Chondrocyte (in vitro differentiated cells): ENCODE measurements around the gene EPDR1. TPM values are rescaled to one million over a fixed set of nuclear protein-coding genes. Genes with fewer than 3 reads are reported as not detected.

ENCODE experiments used
- DNase-seq: peaks from one replicate; pipeline ENCODE4 v3.0.0; 2021; ENCODE audit warnings: mixed read lengths, low spot score
- H3K27ac Mint-ChIP-seq: one replicate; pipeline ENCODE4 v1.8.0; 2021; ENCODE audit warnings: mild to moderate bottlenecking, moderate library complexity, mixed read lengths; ENCODE audit not compliant: unreplicated experiment
- H3K27me3 Mint-ChIP-seq: 2 replicates; pipeline ENCODE4 v1.8.0; 2021; ENCODE audit warnings: low read depth, mixed read lengths
- H3K36me3 Mint-ChIP-seq: 2 replicates; pipeline ENCODE4 v1.8.0; 2021; ENCODE audit warnings: low read depth, mixed read lengths
- H3K4me1 Mint-ChIP-seq: 2 replicates; pipeline ENCODE4 v1.8.0; 2021; ENCODE audit warnings: low read depth, mild to moderate bottlenecking, mixed read lengths
- H3K4me3 Mint-ChIP-seq: one replicate; pipeline ENCODE4 v1.8.0; 2021; ENCODE audit warnings: mild to moderate bottlenecking, moderate library complexity, mixed read lengths; ENCODE audit not compliant: unreplicated experiment
- H3K9me3 Mint-ChIP-seq: 2 replicates; pipeline ENCODE4 v1.8.0; 2021; ENCODE audit warnings: low read depth, mixed read lengths
- CTCF ChIP-seq: fragments of 200-600 bp; sonication (generic); IDR thresholded peaks from 2 replicates; pipeline ENCODE4 v1.5.0; 2021; ENCODE audit warnings: antibody characterized with exemption, mild to moderate bottlenecking, moderate library complexity
- total RNA-seq: library from RNA; stranded (reverse); gene quantifications from 3 replicates; pipeline ENCODE4 v1.2.1, GENCODE V29; 2021

EPDR1 gene
- total RNA-seq, 1 donor from 2014 or later: 28.9 TPM

DNA sequence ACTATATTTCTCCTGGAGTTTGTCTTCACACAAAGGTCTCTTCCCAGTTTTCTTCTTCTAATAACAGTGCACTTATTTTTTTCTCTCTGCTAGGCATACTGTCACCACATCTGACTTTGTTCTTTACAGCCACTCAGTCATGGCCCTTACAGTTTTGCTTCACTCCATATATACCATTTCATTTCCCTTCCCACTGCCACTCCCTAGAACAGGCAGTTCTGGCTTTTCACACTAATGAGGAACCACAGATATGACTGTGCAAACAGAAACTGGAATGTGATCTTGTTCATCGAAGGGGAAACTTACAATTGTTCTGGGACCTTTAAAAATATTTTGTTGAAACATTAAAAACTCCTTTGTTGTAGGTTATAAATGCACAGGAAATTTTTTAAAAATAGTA lies 67.3 kb downstream of the EPDR1 start:
- Mint-ChIP-seq H3K9me3 (no peaks in the 10 kb centered on the region), H3K36me3 (no peaks in the 10 kb centered on the region), H3K27ac (peak overlapping the region; percentile 53)

DNA sequence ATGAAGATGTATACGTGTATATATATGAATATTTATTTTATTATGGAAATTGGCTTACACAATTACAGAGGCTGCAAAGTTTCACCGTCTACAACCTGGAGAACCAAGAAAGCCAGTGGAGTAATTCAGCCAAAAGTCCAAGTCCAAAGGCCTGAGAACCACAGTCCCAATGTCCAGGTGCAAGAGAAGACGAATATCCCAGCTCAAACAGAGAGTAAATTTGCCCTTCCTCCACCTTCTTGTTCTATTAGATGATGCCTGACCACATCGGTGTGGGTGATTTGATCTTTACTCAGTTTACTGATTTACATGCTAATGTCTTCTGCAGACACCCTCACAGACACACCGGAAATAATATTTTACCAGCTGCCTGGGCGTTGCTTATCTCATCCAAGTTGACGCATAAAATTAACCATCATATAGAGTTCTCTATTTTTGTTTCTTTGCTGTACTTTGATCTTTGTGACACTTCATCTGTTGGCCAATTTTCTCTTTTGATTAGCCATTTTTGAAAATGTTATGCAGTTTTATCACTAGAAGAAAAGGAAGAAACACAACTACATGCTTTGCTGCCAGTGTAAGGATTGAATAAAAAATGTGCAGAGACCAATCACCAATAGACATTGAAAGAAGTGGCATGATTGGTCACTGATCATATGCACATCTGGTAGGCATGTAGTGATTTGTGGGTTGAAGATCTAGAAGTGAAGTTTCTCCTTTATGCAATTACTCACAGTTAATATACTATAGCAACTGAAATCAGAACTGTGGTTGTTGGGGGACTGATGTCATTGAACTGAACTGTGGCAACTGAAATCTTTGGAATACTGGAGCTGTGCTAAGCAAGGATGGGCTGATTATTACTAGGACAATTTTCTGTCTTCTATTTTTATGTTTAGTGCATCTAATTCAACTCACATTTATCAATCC lies 68.5 kb downstream of the EPDR1 start:
- Mint-ChIP-seq H3K36me3 (no peaks in the 10 kb centered on the region), H3K9me3 (peaks cover 3% of the 10 kb centered on the region), H3K4me3 (no peak overlapping the region), H3K27ac (no peak overlapping the region), H3K27me3 (peaks cover 4% of the 10 kb centered on the region), H3K4me1 (peaks cover 15% of the 10 kb centered on the region)
- TF ChIP-seq CTCF: no peak
- DNase-seq: no peak

More for the DNA sequence above, 67.3 kb downstream of the EPDR1 start:
- no peak overlapping the region for H3K4me3 Mint-ChIP-seq
- peaks cover 4% of the 10 kb centered on the region for H3K27me3 Mint-ChIP-seq
- peaks cover 15% of the 10 kb centered on the region for H3K4me1 Mint-ChIP-seq
- TF ChIP-seq CTCF: no peak
- DNase-seq: no peak

- H3K27me3 Mint-ChIP-seq: no peaks in the 10 kb centered on the region
- no peak overlapping the region for H3K27ac Mint-ChIP-seq
- H3K4me3 Mint-ChIP-seq: no peak overlapping the region
- H3K4me1 Mint-ChIP-seq: peaks cover 15% of the 10 kb centered on the region
- H3K9me3 Mint-ChIP-seq: peaks cover 5% of the 10 kb centered on the region
- DNase-seq: no peak
- no peak for TF ChIP-seq CTCF
- no peaks in the 10 kb centered on the region for H3K36me3 Mint-ChIP-seq
Measured at GRCh38 chr7:37990337-37990736, 69.9 kb downstream of the EPDR1 start.

DNA sequence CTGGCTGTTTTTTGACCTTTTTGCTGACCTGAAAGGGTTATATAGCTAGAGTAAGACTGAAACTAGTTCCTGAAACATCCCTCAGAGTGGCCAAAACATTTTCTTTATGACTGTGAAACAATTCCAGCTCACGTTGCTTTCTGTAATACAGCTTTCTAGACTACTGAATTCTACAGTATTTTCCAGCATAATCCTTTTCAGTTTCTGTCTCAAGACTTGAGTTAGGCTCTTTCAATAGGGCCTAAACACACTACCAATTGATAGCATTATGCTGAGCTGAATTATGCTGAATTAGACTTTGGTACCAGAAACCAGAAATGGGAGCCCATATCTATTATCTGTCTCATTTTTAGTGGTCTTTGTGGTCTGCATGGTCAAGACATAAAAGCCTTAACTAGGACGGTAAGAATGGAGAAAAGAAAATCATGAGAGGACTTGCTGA lies 72.6 kb downstream of the EPDR1 start:
- Mint-ChIP-seq H3K27me3 (no peaks in the 10 kb centered on the region), H3K36me3 (no peaks in the 10 kb centered on the region), H3K4me3 (no peak overlapping the region), H3K4me1 (peaks cover 3% of the 10 kb centered on the region), H3K9me3 (peaks cover 8% of the 10 kb centered on the region), H3K27ac (no peak overlapping the region)
- no peak for TF ChIP-seq CTCF
- DNase-seq: no peak

DNA sequence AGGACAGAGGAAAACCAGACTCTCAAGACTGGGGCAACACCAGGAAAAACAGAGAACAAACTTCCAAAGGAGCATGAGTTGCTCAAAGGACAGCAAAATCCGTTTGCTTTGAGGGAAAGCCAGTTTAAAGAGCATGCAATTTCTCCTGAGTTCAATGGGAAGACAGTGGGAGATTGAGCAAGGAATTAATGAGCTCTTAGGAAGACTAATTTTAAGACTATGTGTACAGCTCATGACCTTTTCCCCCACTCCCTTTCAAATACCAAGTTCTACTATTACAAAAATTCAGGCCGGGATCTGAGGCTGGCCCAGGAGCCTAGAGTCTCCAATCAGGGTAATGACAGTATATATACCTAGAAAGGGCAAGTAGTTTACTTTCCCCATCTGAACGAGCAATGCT lies 79.2 kb downstream of the EPDR1 start:
- peaks cover 10% of the 10 kb centered on the region for H3K9me3 Mint-ChIP-seq
- no peak overlapping the region for H3K4me3 Mint-ChIP-seq
- TF ChIP-seq CTCF: no peak
- H3K27me3 Mint-ChIP-seq: no peaks in the 10 kb centered on the region
- peaks cover 35% of the 10 kb centered on the region for H3K4me1 Mint-ChIP-seq
- no peak for DNase-seq
- no peaks in the 10 kb centered on the region for H3K36me3 Mint-ChIP-seq
- H3K27ac Mint-ChIP-seq: no peak overlapping the region
